Measurements from ENCODE around the gene GRIFIN.

The GRIFIN gene

DNA sequence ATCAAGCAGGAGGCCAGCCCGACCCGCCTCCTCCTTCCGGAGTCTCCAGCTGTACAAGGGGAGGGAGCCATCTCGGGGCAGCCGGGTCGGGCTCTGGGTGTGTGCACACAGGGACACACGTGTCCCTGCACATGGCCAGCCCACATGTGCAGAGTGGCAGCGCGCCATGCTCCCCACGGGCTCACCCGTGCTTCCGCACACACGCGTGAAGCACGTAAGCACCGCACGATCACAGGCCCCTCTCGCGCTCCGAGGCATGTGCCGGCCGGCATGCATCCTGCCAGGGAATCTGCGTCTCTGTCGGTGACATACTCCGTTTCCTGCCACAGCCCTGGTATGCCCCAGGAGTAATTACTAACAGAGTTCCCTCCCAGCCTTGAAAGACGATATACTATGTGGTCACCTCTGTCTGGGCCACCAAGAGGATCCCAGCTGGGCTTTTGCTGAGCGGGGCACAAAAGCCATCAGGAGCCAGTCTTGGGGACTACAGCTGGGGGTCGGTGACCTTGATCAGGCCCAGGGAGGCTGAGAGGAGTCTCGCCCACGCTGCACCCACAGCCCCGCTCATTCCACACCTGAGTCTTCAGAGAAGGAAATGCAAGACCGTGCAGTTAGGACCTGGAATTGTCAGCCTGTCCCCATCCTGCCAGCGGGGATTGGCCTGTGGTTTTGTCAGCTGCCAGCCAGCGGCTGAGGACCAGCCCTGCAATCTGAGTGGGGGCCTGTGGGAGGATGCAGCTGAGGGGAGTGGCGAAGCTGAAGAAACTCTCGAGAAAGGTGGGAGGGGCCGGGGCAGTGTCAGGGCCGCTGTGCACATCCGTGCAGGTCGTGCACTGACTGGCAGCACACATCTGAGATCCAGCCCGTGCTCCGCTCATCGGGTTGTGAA, 32.4 kb upstream of the GRIFIN start (continued):
- TF ChIP-seq, protein P1, sequence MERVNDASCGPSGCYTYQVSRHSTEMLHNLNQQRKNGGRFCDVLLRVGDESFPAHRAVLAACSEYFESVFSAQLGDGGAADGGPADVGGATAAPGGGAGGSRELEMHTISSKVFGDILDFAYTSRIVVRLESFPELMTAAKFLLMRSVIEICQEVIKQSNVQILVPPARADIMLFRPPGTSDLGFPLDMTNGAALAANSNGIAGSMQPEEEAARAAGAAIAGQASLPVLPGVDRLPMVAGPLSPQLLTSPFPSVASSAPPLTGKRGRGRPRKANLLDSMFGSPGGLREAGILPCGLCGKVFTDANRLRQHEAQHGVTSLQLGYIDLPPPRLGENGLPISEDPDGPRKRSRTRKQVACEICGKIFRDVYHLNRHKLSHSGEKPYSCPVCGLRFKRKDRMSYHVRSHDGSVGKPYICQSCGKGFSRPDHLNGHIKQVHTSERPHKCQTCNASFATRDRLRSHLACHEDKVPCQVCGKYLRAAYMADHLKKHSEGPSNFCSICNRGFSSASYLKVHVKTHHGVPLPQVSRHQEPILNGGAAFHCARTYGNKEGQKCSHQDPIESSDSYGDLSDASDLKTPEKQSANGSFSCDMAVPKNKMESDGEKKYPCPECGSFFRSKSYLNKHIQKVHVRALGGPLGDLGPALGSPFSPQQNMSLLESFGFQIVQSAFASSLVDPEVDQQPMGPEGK (tag by site-specific recombination; IDR thresholded peaks at IDR 0.05) = peak; percentile 38; the same call in 1 of the 2 replicates
- TF ChIP-seq ZNF571 (tag by site-specific recombination; IDR thresholded peaks at IDR 0.05) (no peak), ZFHX2 (tag by site-specific recombination; conservative IDR thresholded peaks at IDR 0.05) (peak; percentile 66), ZSCAN23 (tag by site-specific recombination; IDR thresholded peaks at IDR 0.05) (no peak), ZFP69B (tag by site-specific recombination; IDR thresholded peaks at IDR 0.05) (no peak), ZNF585B (tag by site-specific recombination; IDR thresholded peaks at IDR 0.05) (no peak)

DNA sequence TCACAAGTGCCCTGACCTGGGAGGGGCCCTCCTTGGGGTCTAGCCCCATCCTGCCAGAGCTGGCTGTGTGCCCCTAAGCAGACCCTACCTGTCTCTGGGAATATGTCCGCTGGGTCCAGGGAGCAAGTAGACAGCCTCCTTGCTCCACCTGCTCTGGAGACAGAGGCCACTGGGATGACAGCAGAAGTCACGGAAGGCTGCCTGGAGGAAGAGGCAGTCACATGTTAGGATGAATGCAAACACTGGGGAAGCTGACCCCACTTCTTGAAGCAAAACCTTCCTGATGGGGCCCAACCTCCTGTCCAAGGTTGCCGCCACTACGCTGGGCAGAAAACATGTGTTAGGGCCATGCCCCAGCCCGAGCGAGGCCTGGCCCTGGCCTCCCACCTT, 31.7 kb upstream of the GRIFIN start:
- H3K9me3 ChIP-seq (ENCODE audit: control insufficient read depth, insufficient read depth, low read depth, low read length) = no peaks in the 10 kb centered on the region
- H3K4me3 ChIP-seq (ENCODE audit: low read depth, low read length) = no peak overlapping the region
- H3K27ac ChIP-seq (ENCODE audit: extremely low read depth, low read depth, low read length) = no peak overlapping the region
- CTCF ChIA-PET = interaction anchor here (0.5 to 1.2 kb wide), 4 partner anchors 9 to 168 kb away, joined by 3 to 4 read pairs (median 3); no protein-coding TSS in a partner anchor
- TF ChIP-seq, protein P2, sequence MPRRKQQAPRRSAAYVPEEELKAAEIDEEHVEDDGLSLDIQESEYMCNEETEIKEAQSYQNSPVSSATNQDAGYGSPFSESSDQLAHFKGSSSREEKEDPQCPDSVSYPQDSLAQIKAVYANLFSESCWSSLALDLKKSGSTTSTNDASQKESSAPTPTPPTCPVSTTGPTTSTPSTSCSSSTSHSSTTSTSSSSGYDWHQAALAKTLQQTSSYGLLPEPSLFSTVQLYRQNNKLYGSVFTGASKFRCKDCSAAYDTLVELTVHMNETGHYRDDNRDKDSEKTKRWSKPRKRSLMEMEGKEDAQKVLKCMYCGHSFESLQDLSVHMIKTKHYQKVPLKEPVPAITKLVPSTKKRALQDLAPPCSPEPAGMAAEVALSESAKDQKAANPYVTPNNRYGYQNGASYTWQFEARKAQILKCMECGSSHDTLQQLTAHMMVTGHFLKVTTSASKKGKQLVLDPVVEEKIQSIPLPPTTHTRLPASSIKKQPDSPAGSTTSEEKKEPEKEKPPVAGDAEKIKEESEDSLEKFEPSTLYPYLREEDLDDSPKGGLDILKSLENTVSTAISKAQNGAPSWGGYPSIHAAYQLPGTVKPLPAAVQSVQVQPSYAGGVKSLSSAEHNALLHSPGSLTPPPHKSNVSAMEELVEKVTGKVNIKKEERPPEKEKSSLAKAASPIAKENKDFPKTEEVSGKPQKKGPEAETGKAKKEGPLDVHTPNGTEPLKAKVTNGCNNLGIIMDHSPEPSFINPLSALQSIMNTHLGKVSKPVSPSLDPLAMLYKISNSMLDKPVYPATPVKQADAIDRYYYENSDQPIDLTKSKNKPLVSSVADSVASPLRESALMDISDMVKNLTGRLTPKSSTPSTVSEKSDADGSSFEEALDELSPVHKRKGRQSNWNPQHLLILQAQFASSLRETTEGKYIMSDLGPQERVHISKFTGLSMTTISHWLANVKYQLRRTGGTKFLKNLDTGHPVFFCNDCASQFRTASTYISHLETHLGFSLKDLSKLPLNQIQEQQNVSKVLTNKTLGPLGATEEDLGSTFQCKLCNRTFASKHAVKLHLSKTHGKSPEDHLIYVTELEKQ (tag by site-specific recombination; IDR thresholded peaks at IDR 0.05; ENCODE audit: borderline replicate concordance) = no peak
- TF ChIP-seq, protein P3, sequence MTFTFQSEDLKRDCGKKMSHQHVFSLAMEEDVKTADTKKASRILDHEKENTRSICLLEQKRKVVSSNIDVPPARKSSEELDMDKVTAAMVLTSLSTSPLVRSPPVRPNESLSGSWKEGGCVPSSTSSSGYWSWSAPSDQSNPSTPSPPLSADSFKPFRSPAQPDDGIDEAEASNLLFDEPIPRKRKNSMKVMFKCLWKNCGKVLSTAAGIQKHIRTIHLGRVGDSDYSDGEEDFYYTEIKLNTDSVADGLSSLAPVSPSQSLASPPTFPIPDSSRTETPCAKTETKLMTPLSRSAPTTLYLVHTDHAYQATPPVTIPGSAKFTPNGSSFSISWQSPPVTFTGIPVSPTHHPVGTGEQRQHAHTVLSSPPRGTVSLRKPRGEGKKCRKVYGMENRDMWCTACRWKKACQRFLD (tag by site-specific recombination; IDR thresholded peaks at IDR 0.05) = no peak
- no peak for TF ChIP-seq ZNF560 (tag by site-specific recombination; IDR thresholded peaks at IDR 0.05; ENCODE audit: borderline replicate concordance)
- TF ChIP-seq ZNF670 (tag by site-specific recombination; IDR thresholded peaks at IDR 0.05; ENCODE audit: low read depth) = no peak
- no peak for TF ChIP-seq TCF7L2 (IDR thresholded peaks at IDR 0.05; ENCODE audit: borderline replicate concordance, low read depth, low read length)
- TF ChIP-seq ZNF155 (tag by site-specific recombination; IDR thresholded peaks at IDR 0.05) = no peak
- POLR2A ChIA-PET = interaction anchor here (0.5 kb wide), 1 partner anchor 1292 kb away, joined by 3 read pairs; no protein-coding TSS in a partner anchor
- no peaks in the 10 kb centered on the region for H3K36me3 ChIP-seq (ENCODE audit: control insufficient read depth in 2 of 2, insufficient read depth in 1 of 2, low read length in 2 of 2)
- no peaks in the 10 kb centered on the region; the same call in 1 of the 2 replicates for H3K4me1 ChIP-seq (ENCODE audit: control insufficient read depth, insufficient read depth, low read length)

DNA sequence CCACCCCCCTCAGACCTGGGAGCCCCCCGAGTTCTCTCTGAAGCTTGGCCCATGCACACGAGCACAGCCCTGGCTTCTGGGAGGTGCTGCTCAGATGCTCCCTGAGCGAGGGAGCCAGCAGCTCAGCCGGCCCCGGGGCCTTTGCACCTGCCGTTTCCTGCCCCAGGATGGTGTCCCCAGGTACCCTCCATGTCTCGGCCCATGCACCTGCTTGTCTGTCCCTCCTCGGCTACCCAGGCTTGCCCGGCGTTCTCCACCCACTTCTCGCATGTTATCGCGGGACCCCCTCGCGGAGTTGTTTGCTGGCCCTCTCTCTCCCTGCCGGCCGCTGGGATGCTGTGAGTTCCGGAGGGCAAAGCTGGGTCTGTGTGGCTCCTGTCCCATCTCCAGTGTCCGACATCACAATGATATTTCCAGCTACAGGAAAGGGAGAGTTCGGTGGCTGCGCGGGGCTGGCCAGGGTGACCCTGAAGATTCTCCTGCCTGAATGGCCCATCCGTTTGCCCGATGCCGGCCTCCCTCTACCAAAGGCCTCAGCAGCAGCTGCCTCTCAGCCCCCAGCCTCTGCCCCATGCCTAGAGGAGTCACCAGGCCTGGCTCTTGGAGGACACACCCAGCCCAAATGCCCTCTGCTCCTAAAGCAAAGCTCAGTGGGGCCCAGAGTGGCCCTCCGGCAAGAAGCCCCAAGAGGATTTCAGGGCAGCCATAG, 31.2 kb upstream of the GRIFIN start:
- no peaks in the 10 kb centered on the region for H3K36me3 ChIP-seq (ENCODE audit: control insufficient read depth in 2 of 2, insufficient read depth in 1 of 2, low read length in 2 of 2)
- H3K9me3 ChIP-seq (ENCODE audit: control insufficient read depth, insufficient read depth, low read depth, low read length) = no peaks in the 10 kb centered on the region
- TF ChIP-seq HOXA7 (CRISPR knock-in tag; IDR thresholded peaks at IDR 0.05; ENCODE audit: borderline replicate concordance) (no peak), ZBTB21 (tag by site-specific recombination; IDR thresholded peaks at IDR 0.05) (no peak), ZNF350 (tag by site-specific recombination; IDR thresholded peaks at IDR 0.05) (no peak), ZNF623 (tag by site-specific recombination; IDR thresholded peaks at IDR 0.05) (peak; percentile 97), ZNF561 (tag by site-specific recombination; IDR thresholded peaks at IDR 0.05; ENCODE audit: borderline replicate concordance) (no peak)
- TF ChIP-seq, protein P4, sequence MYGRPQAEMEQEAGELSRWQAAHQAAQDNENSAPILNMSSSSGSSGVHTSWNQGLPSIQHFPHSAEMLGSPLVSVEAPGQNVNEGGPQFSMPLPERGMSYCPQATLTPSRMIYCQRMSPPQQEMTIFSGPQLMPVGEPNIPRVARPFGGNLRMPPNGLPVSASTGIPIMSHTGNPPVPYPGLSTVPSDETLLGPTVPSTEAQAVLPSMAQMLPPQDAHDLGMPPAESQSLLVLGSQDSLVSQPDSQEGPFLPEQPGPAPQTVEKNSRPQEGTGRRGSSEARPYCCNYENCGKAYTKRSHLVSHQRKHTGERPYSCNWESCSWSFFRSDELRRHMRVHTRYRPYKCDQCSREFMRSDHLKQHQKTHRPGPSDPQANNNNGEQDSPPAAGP (tag by site-specific recombination; IDR thresholded peaks at IDR 0.05) = no peak
- H3K27ac ChIP-seq (ENCODE audit: extremely low read depth, low read depth, low read length) = no peak overlapping the region
- no peaks in the 10 kb centered on the region; the same call in 1 of the 2 replicates for H3K4me1 ChIP-seq (ENCODE audit: control insufficient read depth, insufficient read depth, low read length)
- ChIA-PET CTCF (interaction anchor here (0.5 to 1.2 kb wide), 4 partner anchors 8 to 168 kb away, joined by 3 to 4 read pairs (median 3); no protein-coding TSS in a partner anchor), POLR2A (interaction anchor here (0.5 kb wide), 1 partner anchor 1292 kb away, joined by 3 read pairs; no protein-coding TSS in a partner anchor)
- H3K4me3 ChIP-seq (ENCODE audit: low read depth, low read length) = no peak overlapping the region

All from HEK293 (cell line).